Caco-2 (cell line): Measurements from ENCODE around the gene MAPK8IP3. TPM values are rescaled to one million over a fixed set of nuclear protein-coding genes. Genes with fewer than 3 reads are reported as not detected.

Experiments used
- BruUV-seq: library from RNA; stranded (reverse); fragments of 400-500 nt; replicated peaks from 2 replicates; lab custom pipeline; 2021; lab: Mats Ljungman, UMichigan
- CTCF ChIA-PET: fragments of 300-600 bp; sonication (Branson Sonifier 250); formaldehyde crosslinking; loops from one replicate; lab custom pipeline; 2022; ENCODE audit warnings: antibody characterized with exemption; lab: Charles Lee
- POLR2A ChIA-PET: fragments of 300-600 bp; sonication (Branson Sonifier 250); formaldehyde crosslinking; loops from one replicate; lab custom pipeline; 2022; ENCODE audit warnings: antibody characterized with exemption; lab: Charles Lee
- DNase-seq, 2 experiments: peaks; one replicate each; pipeline versions ENCODE4 v3.0.0 to v3.0.0-alpha.2; 2020 to 2022
- H3K27me3 ChIP-seq: replicated peaks from 2 replicates; pipeline ENCODE4 v1.6.0; 2011; ENCODE audit warnings: low read length; ENCODE audit not compliant: control insufficient read depth, insufficient read depth
- H3K36me3 ChIP-seq: 2 replicates; pipeline ENCODE4 v1.5.1; 2011; ENCODE audit warnings: low read length; ENCODE audit not compliant: control insufficient read depth, insufficient read depth
- H3K4me1 ChIP-seq: fragments of 250-450 bp; sonication (Bioruptor Pico); 2 replicates; pipeline ENCODE4 v1.5.1; 2020; ENCODE audit warnings: mild to moderate bottlenecking
- H3K4me3 ChIP-seq: 2 replicates; pipeline ENCODE4 v1.5.1; 2011; ENCODE audit warnings: low read depth, mild to moderate bottlenecking, control low read depth, low read length
- H3K9me3 ChIP-seq: fragments of 250-450 bp; sonication (Bioruptor Pico); 2 replicates; pipeline ENCODE4 v1.5.1; 2020; ENCODE audit warnings: mild to moderate bottlenecking, moderate library complexity
- H3K27ac Mint-ChIP-seq: one replicate; pipeline ENCODE4 v1.8.0; 2022; ENCODE audit warnings: mixed read lengths; ENCODE audit not compliant: unreplicated experiment
- H3K27me3 Mint-ChIP-seq: one replicate; pipeline ENCODE4 v1.8.0; 2022; ENCODE audit warnings: mixed read lengths; ENCODE audit not compliant: insufficient read depth, unreplicated experiment
- H3K36me3 Mint-ChIP-seq: one replicate; pipeline ENCODE4 v1.8.0; 2022; ENCODE audit warnings: mild to moderate bottlenecking, mixed read lengths; ENCODE audit not compliant: insufficient read depth, unreplicated experiment
- H3K4me1 Mint-ChIP-seq: one replicate; pipeline ENCODE4 v1.8.0; 2022; ENCODE audit warnings: low read depth, mixed read lengths; ENCODE audit not compliant: unreplicated experiment
- H3K4me3 Mint-ChIP-seq: one replicate; pipeline ENCODE4 v1.8.0; 2022; ENCODE audit warnings: mild to moderate bottlenecking, moderate library complexity, mixed read lengths; ENCODE audit not compliant: unreplicated experiment
- H3K9me3 Mint-ChIP-seq: one replicate; pipeline ENCODE4 v1.8.0; 2022; ENCODE audit warnings: mixed read lengths; ENCODE audit not compliant: unreplicated experiment
- CTCF ChIP-seq, 2 experiments: fragments of 200-600 bp in 1 of 2; IDR thresholded peaks; 1 replicate in 1 of 2; 2 replicates in 1 of 2; pipeline versions ENCODE4 v1.5.1 to v1.8.0; 2011 to 2022; ENCODE audit warnings: antibody characterized with exemption in 1 of 2, control low read depth in 1 of 2, inconsistent platforms in 1 of 2, low read depth in 1 of 2, low read length in 1 of 2, mild to moderate bottlenecking in 1 of 2, moderate library complexity in 1 of 2; ENCODE audit not compliant: insufficient read depth in 1 of 2, severe bottlenecking in 1 of 2, unreplicated experiment in 1 of 2
- intact Hi-C: fragments of 100-400 bp; cut with micrococcal nuclease; formaldehyde crosslinking; loops from one replicate; pipeline ENCODE4 v1.10.0; 2022; ENCODE audit not compliant: unreplicated experiment
- total RNA-seq: library from RNA; stranded (reverse); gene quantifications from 2 replicates; pipeline ENCODE4 v1.2.3, GENCODE V29; 2022

Gene MAPK8IP3
- total RNA-seq, 1 experiment from 2014 or later = 60.5 TPM

GRCh38 chr16:1772362-1772907 lies 66.4 kb downstream of the MAPK8IP3 start, which contains the start of gene EME2:
Gene EME2 (plus strand): TSS chr16:1772810. CDS start chr16:1773228, 418 bp downstream.
- no peak for TF ChIP-seq CTCF (IDR thresholded peaks at IDR 0.05; ENCODE audit: insufficient read depth in 1 of 2, low read depth in 1 of 2, low read length in 1 of 2, severe bottlenecking in 1 of 2, unreplicated experiment in 1 of 2)
- Histone ChIP-seq H3K9me3 (no peaks in the 10 kb centered on the region), H3K4me1 (peaks cover 8% of the 10 kb centered on the region), H3K27me3 (no peaks in the 10 kb centered on the region), H3K36me3 (no peaks in the 10 kb centered on the region), H3K4me3 (peak within 1 kb of the TSS; percentile 93)
- Mint-ChIP-seq H3K4me1 (no peaks in the 10 kb centered on the region), H3K27me3 (no peaks in the 10 kb centered on the region), H3K36me3 (peaks cover 79% of the 10 kb centered on the region), H3K4me3 (peak within 1 kb of the TSS; percentile 78), H3K27ac (peak within 1 kb of the TSS; percentile 63), H3K9me3 (no peaks in the 10 kb centered on the region)
- no peak for DNase-seq
- no TSS peak for BruUV-seq
- POLR2A ChIA-PET = interaction anchor here (0.6 to 2.0 kb wide), 3 partner anchors 10 to 127 kb away, joined by 4 to 18 read pairs (median 4); partner anchors contain the start of genes MAPK8IP3, NUBP2 and SPSB3
- intact Hi-C loops = no loop called here
- CTCF ChIA-PET = interaction anchor here (0.7 to 1.6 kb wide), 3 partner anchors 10 to 89 kb away, joined by 3 to 14 read pairs (median 4); partner anchors contain the start of genes NUBP2 and SPSB3

GRCh38 chr16:1772908-1773702 lies 67.1 kb downstream of the MAPK8IP3 start, which contains the start of gene MRPS34:
Gene MRPS34 (minus strand): TSS chr16:1773134. CDS start chr16:1773119, 15 bp downstream.
- no peaks in the 10 kb centered on the region for H3K9me3 ChIP-seq
- Mint-ChIP-seq H3K27me3 (no peaks in the 10 kb centered on the region), H3K4me3 (peak within 1 kb of the TSS; percentile 78), H3K9me3 (no peaks in the 10 kb centered on the region), H3K27ac (peak within 1 kb of the TSS; percentile 63), H3K36me3 (peaks cover 79% of the 10 kb centered on the region), H3K4me1 (no peaks in the 10 kb centered on the region)
- no peaks in the 10 kb centered on the region for H3K27me3 ChIP-seq
- ChIA-PET CTCF (interaction anchor here (0.7 to 1.6 kb wide), 4 partner anchors 9 to 89 kb away, joined by 3 to 14 read pairs (median 7); partner anchors contain the start of genes NUBP2 and SPSB3), POLR2A (interaction anchor here (0.6 to 2.0 kb wide), 3 partner anchors 10 to 127 kb away, joined by 4 to 18 read pairs (median 4); partner anchors contain the start of genes MAPK8IP3, NUBP2 and SPSB3)
- intact Hi-C loops = loop anchor here (1.0 kb wide), 1 partner anchor 9 kb away; the partner anchor contains the start of genes NUBP2 and SPSB3
- peak; percentile 64 to 89 for TF ChIP-seq CTCF (IDR thresholded peaks at IDR 0.05; ENCODE audit: insufficient read depth in 1 of 2, low read depth in 1 of 2, low read length in 1 of 2, severe bottlenecking in 1 of 2, unreplicated experiment in 1 of 2)
- peak within 1 kb of the TSS; percentile 93 for H3K4me3 ChIP-seq
- peak; percentile 83 to 93 for DNase-seq
- BruUV-seq = TSS peak; percentile 17
- peaks cover 8% of the 10 kb centered on the region for H3K4me1 ChIP-seq
- H3K36me3 ChIP-seq = no peaks in the 10 kb centered on the region
